ENCODE results near the gene CXCR6. TPM values are rescaled to one million over a fixed set of nuclear protein-coding genes. Genes with fewer than 3 reads are reported as not detected.

Gene CXCR6
- total RNA-seq, 1 donor from 2014 or later: 2.1 TPM

DNA sequence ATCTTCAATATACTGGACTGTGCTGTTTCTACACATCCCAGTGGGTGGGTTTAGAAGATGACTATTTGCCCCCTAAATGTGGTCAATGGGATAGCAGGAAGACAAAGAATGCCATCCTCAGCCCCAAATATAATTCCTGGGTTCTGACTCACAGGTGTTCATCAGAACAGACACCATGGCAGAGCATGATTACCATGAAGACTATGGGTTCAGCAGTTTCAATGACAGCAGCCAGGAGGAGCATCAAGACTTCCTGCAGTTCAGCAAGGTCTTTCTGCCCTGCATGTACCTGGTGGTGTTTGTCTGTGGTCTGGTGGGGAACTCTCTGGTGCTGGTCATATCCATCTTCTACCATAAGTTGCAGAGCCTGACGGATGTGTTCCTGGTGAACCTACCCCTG is 3.0 kb downstream of the CXCR6 start:
- no peak for DNase-seq (ENCODE audit: low spot score in 2 of 2)
- TF ChIP-seq, protein P1, sequence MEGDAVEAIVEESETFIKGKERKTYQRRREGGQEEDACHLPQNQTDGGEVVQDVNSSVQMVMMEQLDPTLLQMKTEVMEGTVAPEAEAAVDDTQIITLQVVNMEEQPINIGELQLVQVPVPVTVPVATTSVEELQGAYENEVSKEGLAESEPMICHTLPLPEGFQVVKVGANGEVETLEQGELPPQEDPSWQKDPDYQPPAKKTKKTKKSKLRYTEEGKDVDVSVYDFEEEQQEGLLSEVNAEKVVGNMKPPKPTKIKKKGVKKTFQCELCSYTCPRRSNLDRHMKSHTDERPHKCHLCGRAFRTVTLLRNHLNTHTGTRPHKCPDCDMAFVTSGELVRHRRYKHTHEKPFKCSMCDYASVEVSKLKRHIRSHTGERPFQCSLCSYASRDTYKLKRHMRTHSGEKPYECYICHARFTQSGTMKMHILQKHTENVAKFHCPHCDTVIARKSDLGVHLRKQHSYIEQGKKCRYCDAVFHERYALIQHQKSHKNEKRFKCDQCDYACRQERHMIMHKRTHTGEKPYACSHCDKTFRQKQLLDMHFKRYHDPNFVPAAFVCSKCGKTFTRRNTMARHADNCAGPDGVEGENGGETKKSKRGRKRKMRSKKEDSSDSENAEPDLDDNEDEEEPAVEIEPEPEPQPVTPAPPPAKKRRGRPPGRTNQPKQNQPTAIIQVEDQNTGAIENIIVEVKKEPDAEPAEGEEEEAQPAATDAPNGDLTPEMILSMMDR (IDR thresholded peaks at IDR 0.05): no peak
- intact Hi-C loops (cut with DNase I): no loop called here
- Histone ChIP-seq H3K4me3 (no peak overlapping the region), H3K4me1 (peaks cover 0 to 4% of the 10 kb centered on the region in 2 donors), H3K27ac (no peak overlapping the region), H3K36me3 (peaks cover 43 to 74% of the 10 kb centered on the region in 2 donors), H3K9me3 (no peaks in the 10 kb centered on the region), H3K27me3 (no peaks in the 10 kb centered on the region)

DNA sequence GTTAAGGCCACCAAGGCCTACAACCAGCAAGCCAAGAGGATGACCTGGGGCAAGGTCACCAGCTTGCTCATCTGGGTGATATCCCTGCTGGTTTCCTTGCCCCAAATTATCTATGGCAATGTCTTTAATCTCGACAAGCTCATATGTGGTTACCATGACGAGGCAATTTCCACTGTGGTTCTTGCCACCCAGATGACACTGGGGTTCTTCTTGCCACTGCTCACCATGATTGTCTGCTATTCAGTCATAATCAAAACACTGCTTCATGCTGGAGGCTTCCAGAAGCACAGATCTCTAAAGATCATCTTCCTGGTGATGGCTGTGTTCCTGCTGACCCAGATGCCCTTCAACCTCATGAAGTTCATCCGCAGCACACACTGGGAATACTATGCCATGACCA is 3.6 kb downstream of the CXCR6 start:
- Histone ChIP-seq H3K9me3 (no peaks in the 10 kb centered on the region), H3K27me3 (no peaks in the 10 kb centered on the region), H3K4me3 (no peak overlapping the region), H3K27ac (peak overlapping the region in 1 of 2 donors; percentile 63), H3K4me1 (peaks cover 0 to 4% of the 10 kb centered on the region in 2 donors), H3K36me3 (peaks cover 47 to 76% of the 10 kb centered on the region in 2 donors)
- TF ChIP-seq, protein P1 (IDR thresholded peaks at IDR 0.05): no peak
- intact Hi-C loops (cut with DNase I): no loop called here
- DNase-seq (ENCODE audit: low spot score in 2 of 2): no peak

- Histone ChIP-seq H3K4me1 (peaks cover 0 to 4% of the 10 kb centered on the region in 2 donors), H3K4me3 (no peak overlapping the region), H3K9me3 (no peaks in the 10 kb centered on the region), H3K27ac (peak overlapping the region; percentile 39 to 63), H3K27me3 (no peaks in the 10 kb centered on the region), H3K36me3 (peaks cover 52 to 79% of the 10 kb centered on the region in 2 donors)
- DNase-seq (ENCODE audit: low spot score in 2 of 2): no peak
- TF ChIP-seq, protein P1 (IDR thresholded peaks at IDR 0.05): no peak
- intact Hi-C loops (cut with DNase I): no loop called here
Measured at GRCh38 chr3:45947361-45947760, 4.1 kb downstream of the CXCR6 start.

DNA sequence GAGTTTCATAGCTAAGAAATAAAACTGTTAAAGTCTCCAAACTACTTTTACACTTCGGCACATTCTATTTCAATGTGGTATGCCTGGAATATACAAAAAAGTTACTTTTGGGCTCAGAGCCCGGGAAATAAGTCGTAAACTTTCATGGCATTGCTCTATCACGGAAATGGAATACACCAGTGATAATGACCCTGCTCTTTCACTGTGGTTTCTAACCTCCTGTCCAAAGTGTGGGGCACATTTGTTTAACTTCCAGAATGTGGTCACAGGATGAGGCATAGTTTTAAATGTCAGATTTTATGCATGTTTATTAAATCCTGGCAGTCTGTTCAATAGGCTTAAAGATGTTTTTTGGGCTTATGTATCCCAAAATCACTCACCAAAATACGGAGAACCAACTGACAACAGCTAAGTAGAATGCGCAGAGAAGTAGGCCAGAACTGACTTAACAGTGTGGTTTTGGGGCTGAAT is 5.1 kb downstream of the CXCR6 start:
- DNase-seq (ENCODE audit: low spot score in 2 of 2): no peak
- no peaks in the 10 kb centered on the region for H3K27me3 ChIP-seq
- H3K36me3 ChIP-seq: peaks cover 54 to 80% of the 10 kb centered on the region in 2 donors
- intact Hi-C loops (cut with DNase I): no loop called here
- H3K4me3 ChIP-seq: no peak overlapping the region
- H3K27ac ChIP-seq: peak overlapping the region; percentile 39 to 63
- TF ChIP-seq, protein P1 (IDR thresholded peaks at IDR 0.05): no peak
- H3K9me3 ChIP-seq: no peaks in the 10 kb centered on the region
- peaks cover 0 to 4% of the 10 kb centered on the region in 2 donors for H3K4me1 ChIP-seq

GRCh38 chr3:45948881-45949280 is 5.6 kb downstream of the CXCR6 start:
- H3K4me1 ChIP-seq: peaks cover 0 to 4% of the 10 kb centered on the region in 2 donors
- TF ChIP-seq, protein P1 (IDR thresholded peaks at IDR 0.05): no peak
- intact Hi-C loops (cut with DNase I): no loop called here
- H3K27me3 ChIP-seq: no peaks in the 10 kb centered on the region
- no peak overlapping the region for H3K4me3 ChIP-seq
- peaks cover 60 to 82% of the 10 kb centered on the region in 2 donors for H3K36me3 ChIP-seq
- no peak for DNase-seq (ENCODE audit: low spot score in 2 of 2)
- peak overlapping the region; percentile 39 to 63 for H3K27ac ChIP-seq
- no peaks in the 10 kb centered on the region for H3K9me3 ChIP-seq

DNA sequence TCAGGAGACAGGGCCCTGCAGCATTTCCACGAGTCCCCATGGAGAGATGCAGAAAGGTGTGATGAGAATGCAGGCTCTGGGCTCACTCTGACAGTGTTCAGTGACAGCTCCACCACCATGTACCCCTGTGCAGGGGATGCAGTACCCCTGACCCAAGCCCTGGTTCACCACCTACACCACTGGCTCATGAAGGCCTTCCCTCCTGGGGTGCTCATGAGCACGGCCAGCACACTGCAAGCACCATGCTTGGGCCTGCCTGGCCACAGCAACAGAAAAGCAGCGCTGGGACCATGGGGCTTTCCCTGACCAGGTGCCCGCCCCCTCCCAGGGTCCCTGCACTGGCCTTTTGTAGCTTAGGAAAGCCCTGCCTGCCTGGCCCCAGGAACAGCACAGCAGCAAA is 6.2 kb downstream of the CXCR6 start:
- Histone ChIP-seq H3K9me3 (no peaks in the 10 kb centered on the region), H3K27me3 (no peaks in the 10 kb centered on the region), H3K4me3 (no peak overlapping the region), H3K36me3 (peaks cover 65 to 88% of the 10 kb centered on the region in 2 donors), H3K27ac (peak overlapping the region; percentile 39 to 64), H3K4me1 (peaks cover 0 to 4% of the 10 kb centered on the region in 2 donors)
- intact Hi-C loops (cut with DNase I): no loop called here
- TF ChIP-seq, protein P1 (IDR thresholded peaks at IDR 0.05): no peak
- DNase-seq (ENCODE audit: low spot score in 2 of 2): no peak

Measured in ascending aorta (tissue), 2 donors.